Mucosa of gallbladder (tissue), 1 donor: ENCODE measurements around the gene ZNF219. TPM values are rescaled to one million over a fixed set of nuclear protein-coding genes. Genes with fewer than 3 reads are reported as not detected.
"Not testable (repeated sequence)": the region's sequence is repeated elsewhere in the genome, so short reads cannot be mapped to it uniquely, and the experiment has no call there.

Source experiments
- DNase-seq: peaks from one replicate; pipeline ENCODE4 v3.0.0-alpha.2; 2020; ENCODE audit warnings: low spot score
- total RNA-seq: library from RNA; stranded (reverse); gene quantifications from one replicate; pipeline ENCODE4 v1.2.1, GENCODE V29; 2021
- donor health status: DM: no; HTN: no; CAD: no.

ZNF219 gene
- total RNA-seq, 1 donor from 2014 or later: 57.5 TPM

DNA sequence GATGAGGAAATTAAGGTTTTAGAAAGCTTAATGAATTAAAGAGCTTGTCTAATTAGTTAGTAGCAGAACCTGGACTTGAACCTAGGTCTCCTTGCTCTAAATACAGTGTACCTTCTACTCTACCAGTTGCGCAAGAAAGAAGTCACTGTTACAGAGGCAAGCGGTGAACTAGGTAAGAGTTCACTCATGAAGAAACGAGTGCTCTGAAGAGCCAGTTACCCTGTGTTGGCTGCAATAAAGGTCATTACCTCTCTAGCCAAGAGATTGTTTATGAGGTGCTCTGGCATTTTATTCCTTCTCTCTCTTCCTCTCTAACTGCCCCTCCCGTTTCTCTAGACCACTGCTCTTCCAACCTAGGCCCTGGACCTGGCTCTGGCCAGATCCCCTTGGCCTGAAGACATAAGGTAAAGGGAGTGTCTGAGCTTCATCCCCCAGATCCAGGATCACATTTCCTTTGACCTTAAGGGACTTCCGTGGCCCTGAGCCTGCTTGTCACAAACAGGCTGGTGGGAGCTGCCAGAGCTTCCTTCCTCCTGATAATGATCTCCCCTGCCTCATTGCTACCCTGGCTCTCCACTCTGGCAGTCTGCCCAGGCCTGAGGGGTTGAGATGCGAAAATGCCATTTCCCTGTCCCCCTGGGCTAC is 54.4 kb downstream of the ZNF219 start:
- no peak for DNase-seq

DNA sequence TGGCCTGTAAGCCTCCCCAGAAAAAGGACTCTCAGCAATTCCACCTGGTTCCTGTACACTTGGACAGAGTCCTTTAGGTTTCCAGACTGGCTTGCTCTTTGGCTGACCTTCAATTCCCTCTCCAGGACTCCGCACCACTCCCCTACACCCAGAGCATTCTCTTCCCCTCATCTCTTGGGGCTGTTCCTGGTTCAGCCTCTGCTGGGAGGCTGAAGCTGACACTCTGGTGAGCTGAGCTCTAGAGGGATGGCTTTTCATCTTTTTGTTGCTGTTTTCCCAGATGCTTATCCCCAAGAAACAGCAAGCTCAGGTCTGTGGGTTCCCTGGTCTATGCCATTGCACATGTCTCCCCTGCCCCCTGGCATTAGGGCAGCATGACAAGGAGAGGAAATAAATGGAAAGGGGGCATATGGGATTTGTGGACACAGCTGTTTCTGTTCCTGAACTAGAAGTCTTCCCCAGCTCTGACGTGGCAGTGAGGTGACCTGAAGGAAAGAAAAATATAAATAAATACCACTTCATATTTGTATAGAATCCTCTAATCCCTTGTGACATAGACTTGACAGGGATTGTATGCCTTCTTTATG is 55.0 kb downstream of the ZNF219 start:
- DNase-seq: no peak

- DNase-seq: no peak
These were observed 55.5 kb downstream of the ZNF219 start for GRCh38 chr14:21042918-21043317.

GRCh38 chr14:21041676-21042433 is 56.6 kb downstream of the ZNF219 start, which contains the start of gene RNASE7:
TSS of gene RNASE7 (plus strand) at chr14:21042362. CDS start at chr14:21042993, 631 bp downstream.
- peak; percentile 81 for DNase-seq

- DNase-seq: not testable (repeated sequence)
These were observed 57.5 kb downstream of the ZNF219 start for GRCh38 chr14:21040941-21041340.

DNA sequence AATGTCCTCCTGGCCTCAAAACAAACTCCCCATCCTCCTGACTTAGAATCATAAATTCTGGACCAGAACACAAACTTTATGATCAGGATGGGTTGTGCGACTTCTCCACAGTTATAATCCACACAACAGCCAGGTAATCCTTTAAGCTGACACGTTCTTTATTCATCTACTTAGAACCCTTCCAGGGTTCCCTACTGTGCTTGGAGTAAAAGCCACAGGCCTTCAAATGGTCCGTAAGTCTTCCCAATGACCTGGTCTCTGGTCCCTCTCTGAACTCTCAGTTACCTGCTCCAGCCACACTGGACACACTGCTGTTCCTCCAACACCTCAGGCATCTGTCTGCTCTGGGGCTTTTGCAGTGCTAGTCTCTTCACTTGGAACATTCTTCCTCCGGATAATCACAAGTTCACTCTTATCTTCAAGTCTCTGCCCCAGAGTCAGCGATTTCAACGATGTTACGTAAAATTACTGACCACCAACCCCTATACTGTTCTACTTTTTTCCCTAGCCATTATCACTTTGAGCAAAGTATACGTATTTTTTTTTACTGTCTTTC is 58.0 kb downstream of the ZNF219 start:
- no peak for DNase-seq

Other genes with a start within 250 kb of the ZNF219 start
- 0.52 TPM for gene RNASE3, start 207.3 kb downstream of the ZNF219 start, total RNA-seq
- gene RNASE2, start 143.2 kb downstream of the ZNF219 start, total RNA-seq: 1.8 TPM
- 57.3 TPM for gene METTL17, start 108.7 kb downstream of the ZNF219 start, total RNA-seq
- gene SLC39A2, start 99.4 kb downstream of the ZNF219 start, total RNA-seq: not detected
- 237 TPM for gene NDRG2, start 73.6 kb downstream of the ZNF219 start, total RNA-seq
- gene TPPP2, start 68.4 kb downstream of the ZNF219 start, total RNA-seq: 0.81 TPM
- 0.12 TPM for gene RNASE13, start 63.8 kb downstream of the ZNF219 start, total RNA-seq
- 22.1 TPM for gene RNASE7, start 56.3 kb downstream of the ZNF219 start, total RNA-seq
- gene RNASE8, start 40.8 kb downstream of the ZNF219 start, total RNA-seq: not detected
- gene ARHGEF40, start 28.4 kb downstream of the ZNF219 start, total RNA-seq: 124 TPM
- gene TMEM253, start 2.4 kb upstream of the ZNF219 start, total RNA-seq: 4.3 TPM
- not detected for gene OR5AU1, start 57.4 kb upstream of the ZNF219 start, total RNA-seq
- 402 TPM for gene HNRNPC, start 170.8 kb upstream of the ZNF219 start, total RNA-seq
- gene RPGRIP1, start 181.4 kb upstream of the ZNF219 start, total RNA-seq: 0.49 TPM